ENCODE results near the gene IL21. TPM values are rescaled to one million over a fixed set of nuclear protein-coding genes. Genes with fewer than 3 reads are reported as not detected.
"Not testable (repeated sequence)": the region's sequence is repeated elsewhere in the genome, so short reads cannot be mapped to it uniquely, and the experiment has no call there.

IL21 gene
- total and polyA plus RNA-seq, 12 donors, result not detected

DNA sequence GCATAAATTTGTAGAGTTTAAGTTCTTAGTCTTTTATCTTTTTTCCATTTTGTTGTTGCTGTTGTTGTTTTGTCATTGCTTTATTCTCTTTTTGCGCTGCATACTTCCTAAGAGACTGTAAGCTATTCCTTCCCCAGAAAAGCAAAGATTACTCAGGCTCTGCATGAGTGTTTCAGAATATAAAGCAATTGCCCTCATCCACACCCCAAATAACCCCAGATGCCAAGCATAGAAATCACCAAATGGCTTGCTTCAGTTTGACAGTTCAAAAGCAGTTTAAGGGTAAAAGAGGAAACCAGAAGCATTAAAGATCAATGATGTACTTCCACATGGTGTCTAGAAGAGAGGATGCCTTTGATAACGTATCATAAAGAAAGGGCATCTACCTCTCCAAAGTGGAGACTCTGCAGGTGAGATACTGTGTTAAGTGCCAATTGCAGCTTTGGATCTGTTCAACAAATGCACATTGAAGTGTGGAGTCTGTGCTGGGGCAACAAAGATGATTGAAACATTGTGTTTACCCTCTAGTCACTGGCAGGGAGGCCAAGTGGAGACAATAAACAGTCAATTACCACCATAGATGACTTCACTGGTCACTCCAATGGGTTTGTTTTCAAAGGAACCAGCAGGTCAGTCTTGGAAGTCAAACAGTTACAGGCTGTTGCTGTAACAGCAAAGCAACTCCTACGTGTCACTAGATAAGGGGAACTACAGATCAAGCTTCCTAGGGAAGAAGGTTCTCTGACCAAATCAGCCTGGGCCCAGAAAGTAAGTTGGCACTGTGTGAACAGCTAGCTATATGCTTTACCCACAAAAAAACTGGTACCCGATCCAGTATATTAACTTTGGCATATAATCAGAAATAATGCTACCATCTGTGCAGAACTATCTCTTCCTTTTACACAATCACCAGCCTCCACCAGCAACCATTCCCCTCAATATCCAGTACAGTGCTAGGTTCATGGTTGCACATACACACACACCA is 40.6 kb upstream of the IL21 start:
- Histone ChIP-seq H3K36me3 (replicated peaks in 1 of 2) (no peaks in the 10 kb centered on the region), H3K9me3 (replicated peaks in 1 of 3) (no peaks in the 10 kb centered on the region), H3K27ac (no peak overlapping the region), H3K4me1 (replicated peaks in 1 of 2) (peaks cover 6 to 8% of the 10 kb centered on the region in 2 donors), H3K4me3 (no peak overlapping the region), H3K27me3 (no peaks in the 10 kb centered on the region)
- 68 to 75% (median 72%) methylated on average over 4 of the region's 4 CpGs for WGBS, 4 donors
- intact Hi-C loops (cut with DNase I), result no loop called here
- TF ChIP-seq, protein P1, sequence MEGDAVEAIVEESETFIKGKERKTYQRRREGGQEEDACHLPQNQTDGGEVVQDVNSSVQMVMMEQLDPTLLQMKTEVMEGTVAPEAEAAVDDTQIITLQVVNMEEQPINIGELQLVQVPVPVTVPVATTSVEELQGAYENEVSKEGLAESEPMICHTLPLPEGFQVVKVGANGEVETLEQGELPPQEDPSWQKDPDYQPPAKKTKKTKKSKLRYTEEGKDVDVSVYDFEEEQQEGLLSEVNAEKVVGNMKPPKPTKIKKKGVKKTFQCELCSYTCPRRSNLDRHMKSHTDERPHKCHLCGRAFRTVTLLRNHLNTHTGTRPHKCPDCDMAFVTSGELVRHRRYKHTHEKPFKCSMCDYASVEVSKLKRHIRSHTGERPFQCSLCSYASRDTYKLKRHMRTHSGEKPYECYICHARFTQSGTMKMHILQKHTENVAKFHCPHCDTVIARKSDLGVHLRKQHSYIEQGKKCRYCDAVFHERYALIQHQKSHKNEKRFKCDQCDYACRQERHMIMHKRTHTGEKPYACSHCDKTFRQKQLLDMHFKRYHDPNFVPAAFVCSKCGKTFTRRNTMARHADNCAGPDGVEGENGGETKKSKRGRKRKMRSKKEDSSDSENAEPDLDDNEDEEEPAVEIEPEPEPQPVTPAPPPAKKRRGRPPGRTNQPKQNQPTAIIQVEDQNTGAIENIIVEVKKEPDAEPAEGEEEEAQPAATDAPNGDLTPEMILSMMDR (IDR thresholded peaks at IDR 0.05), result no peak
- no peak for TF ChIP-seq POLR2A (IDR thresholded peaks at IDR 0.05)
- no peak for DNase-seq

DNA sequence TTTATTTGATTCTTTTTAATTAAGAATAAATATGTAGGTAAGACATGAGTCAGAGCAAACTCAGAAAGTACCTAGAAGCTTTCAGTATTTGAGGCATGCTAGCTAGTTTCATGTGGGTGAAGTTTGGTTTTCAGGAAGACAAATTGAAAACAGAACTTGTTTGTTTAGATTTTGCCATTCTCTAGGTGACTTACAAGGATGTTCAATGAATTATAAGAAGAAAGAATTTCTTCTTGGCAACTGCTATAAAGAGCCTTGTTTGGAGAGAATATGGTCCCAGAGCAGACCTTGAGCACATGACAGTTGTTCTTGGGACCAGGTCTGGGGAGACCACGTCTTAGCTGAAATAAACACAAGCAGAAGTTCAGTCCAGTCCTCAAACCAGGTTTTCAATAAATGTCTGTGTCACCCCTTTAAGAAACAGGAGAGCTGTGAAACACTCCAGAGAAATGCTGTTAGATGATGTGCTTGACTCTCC is 38.0 kb upstream of the IL21 start:
- no peak overlapping the region for H3K27ac ChIP-seq
- no peaks in the 10 kb centered on the region for H3K4me1 ChIP-seq (replicated peaks in 1 of 2)
- no peak for DNase-seq
- no peaks in the 10 kb centered on the region for H3K9me3 ChIP-seq (replicated peaks in 1 of 3)
- 50 to 69% (median 62%) methylated on average over 1 of the region's 1 CpG for WGBS, 4 donors
- H3K36me3 ChIP-seq (replicated peaks in 1 of 2), result no peaks in the 10 kb centered on the region
- intact Hi-C loops (cut with DNase I), result no loop called here
- H3K27me3 ChIP-seq, result no peaks in the 10 kb centered on the region
- H3K4me3 ChIP-seq, result no peak overlapping the region
- TF ChIP-seq, protein P1 (IDR thresholded peaks at IDR 0.05), result no peak
- no peak for TF ChIP-seq POLR2A (IDR thresholded peaks at IDR 0.05)

DNA sequence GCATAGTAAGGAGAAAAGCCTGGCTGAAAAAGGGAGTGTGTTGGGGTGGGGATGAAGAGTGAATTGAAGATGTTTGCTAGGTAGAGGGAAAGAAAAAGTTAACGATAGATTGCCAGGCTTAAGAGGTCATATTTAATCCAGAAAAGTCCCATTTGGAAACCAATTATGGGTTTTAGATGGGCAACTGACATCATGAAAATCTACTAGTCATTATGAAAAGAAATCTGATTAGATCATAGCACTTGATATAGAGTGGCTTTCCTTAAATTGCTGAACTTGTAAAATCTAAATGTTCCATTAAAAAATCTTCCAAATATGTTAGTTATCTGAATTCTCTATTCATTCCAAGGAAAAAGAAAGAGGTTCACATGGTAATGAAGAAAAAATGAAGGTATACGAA is 37.5 kb upstream of the IL21 start:
- intact Hi-C loops (cut with DNase I), result no loop called here
- H3K4me1 ChIP-seq (replicated peaks in 1 of 2), result no peaks in the 10 kb centered on the region
- H3K4me3 ChIP-seq, result no peak overlapping the region
- DNase-seq, result no peak
- WGBS, 4 donors, result 37 to 88% (median 83%) methylated on average over 2 of the region's 2 CpGs
- TF ChIP-seq POLR2A (IDR thresholded peaks at IDR 0.05), result no peak
- TF ChIP-seq, protein P1 (IDR thresholded peaks at IDR 0.05), result no peak
- no peaks in the 10 kb centered on the region for H3K36me3 ChIP-seq (replicated peaks in 1 of 2)
- no peak overlapping the region for H3K27ac ChIP-seq
- H3K9me3 ChIP-seq (replicated peaks in 1 of 3), result no peaks in the 10 kb centered on the region
- no peaks in the 10 kb centered on the region for H3K27me3 ChIP-seq

DNA sequence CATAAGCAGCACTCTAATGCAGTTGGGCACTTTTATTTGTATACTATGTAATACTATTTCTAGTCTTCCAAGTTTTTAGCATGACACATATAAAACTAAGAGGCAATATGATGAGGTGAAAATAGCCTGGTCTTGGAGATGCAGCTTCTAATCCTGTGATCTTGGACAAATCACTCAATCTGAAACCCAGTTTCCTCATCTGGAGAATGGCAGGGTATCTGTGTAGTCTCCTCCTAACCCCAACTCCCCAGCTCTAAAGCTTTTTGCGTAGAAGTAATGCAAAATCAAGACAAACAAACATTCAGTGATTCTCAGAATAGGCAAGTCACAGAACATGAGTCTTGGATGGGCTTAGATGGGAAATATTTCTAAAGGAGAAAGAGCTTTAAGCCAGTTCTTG is 36.7 kb upstream of the IL21 start:
- no peaks in the 10 kb centered on the region for H3K27me3 ChIP-seq
- no peaks in the 10 kb centered on the region for H3K9me3 ChIP-seq (replicated peaks in 1 of 3)
- TF ChIP-seq, protein P1 (IDR thresholded peaks at IDR 0.05), result no peak
- no peak for TF ChIP-seq POLR2A (IDR thresholded peaks at IDR 0.05)
- 80 to 100% (median 89%) methylated on average over 1 of the region's 1 CpG for WGBS, 4 donors
- H3K27ac ChIP-seq, result no peak overlapping the region
- no peaks in the 10 kb centered on the region for H3K36me3 ChIP-seq (replicated peaks in 1 of 2)
- DNase-seq, result no peak
- intact Hi-C loops (cut with DNase I), result no loop called here
- no peak overlapping the region for H3K4me3 ChIP-seq
- H3K4me1 ChIP-seq (replicated peaks in 1 of 2), result no peaks in the 10 kb centered on the region

DNA sequence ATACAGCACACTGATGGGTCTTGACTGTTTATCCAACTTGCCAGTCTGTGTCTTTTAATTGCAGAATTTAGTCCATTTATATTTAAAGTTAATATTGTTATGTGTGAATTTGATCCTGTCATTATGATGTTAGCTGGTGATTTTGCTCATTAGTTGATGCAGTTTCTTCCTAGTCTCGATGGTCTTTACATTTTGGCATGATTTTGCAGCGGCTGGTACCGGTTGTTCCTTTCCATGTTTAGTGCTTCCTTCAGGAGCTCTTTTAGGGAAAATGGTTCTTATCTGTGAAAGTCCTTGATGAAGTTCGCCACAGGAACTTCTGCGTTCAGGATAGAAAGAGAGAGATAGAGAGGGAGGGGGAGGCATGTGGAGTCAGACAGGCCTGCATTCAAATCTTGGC is 35.7 kb upstream of the IL21 start:
- intact Hi-C loops (cut with DNase I); H3K4me1 ChIP-seq (replicated peaks in 1 of 2); DNase-seq; H3K27ac ChIP-seq; H3K9me3 ChIP-seq (replicated peaks in 1 of 3); H3K27me3 ChIP-seq; H3K4me3 ChIP-seq; H3K36me3 ChIP-seq (replicated peaks in 1 of 2): not testable (repeated sequence)
- 65 to 85% (median 75%) methylated on average over 4 to 5 of the region's 5 CpGs for WGBS, 4 donors
